Measurements from ENCODE around the gene MYBPC2.

GRCh38 chr19:50453243-50453642 is 20.6 kb downstream of the MYBPC2 start:
- TF ChIP-seq POLR2A (IDR thresholded peaks at IDR 0.05) (no peak), CTCF (IDR thresholded peaks at IDR 0.05 in 4 of 5, conservative IDR thresholded peaks at IDR 0.05 in 1 of 5) (no peak)
